K562 (cell line): ENCODE data around the gene AMN1. TPM values are rescaled to one million over a fixed set of nuclear protein-coding genes. Genes with fewer than 3 reads are reported as not detected.

Experiments used
- ATF1 ChIP-seq, 2 experiments: fragments of 450-650 bp in 1 of 2; IDR thresholded peaks; 2 replicates each; pipeline ENCODE4 v1.6.1; 2016; ENCODE audit warnings: missing compliant biosample characterization in 1 of 2, missing genetic modification characterization in 1 of 2
- ATF2 ChIP-seq: sonication (generic); formaldehyde crosslinking; IDR thresholded peaks from 2 replicates; pipeline ENCODE4 v1.8.1; 2022; ENCODE audit warnings: missing genetic modification reagents
- BRD4 ChIP-seq: fragments of 200-600 bp; sonication (generic); IDR thresholded peaks from 2 replicates; pipeline ENCODE4 v1.6.1; 2017; ENCODE audit warnings: inconsistent platforms
- GTF2F1 ChIP-seq: IDR thresholded peaks from 2 replicates; pipeline ENCODE4 v1.6.1; 2011; ENCODE audit warnings: low read depth, low read length, improper control_type of control experiment
- HOXB6 ChIP-seq: fragments of 250-450 bp; sonication (Bioruptor Pico); IDR thresholded peaks from 2 replicates; pipeline ENCODE4 v1.5.1; 2022; ENCODE audit warnings: mild to moderate bottlenecking, borderline replicate concordance
- KDM2B ChIP-seq: fragments of 250-450 bp; sonication (Bioruptor Pico); IDR thresholded peaks from 2 replicates; pipeline ENCODE4 v1.8.0; 2021; ENCODE audit warnings: mild to moderate bottlenecking, moderate library complexity
- MITF ChIP-seq: IDR thresholded peaks from 2 replicates; pipeline ENCODE4 v1.6.1; 2014; ENCODE audit warnings: antibody characterized with exemption
- NKRF ChIP-seq: fragments of 450-650 bp; IDR thresholded peaks from 2 replicates; pipeline ENCODE4 v1.6.1; 2016; ENCODE audit warnings: borderline replicate concordance
- PHB2 ChIP-seq: fragments of 450-650 bp; IDR thresholded peaks from 2 replicates; pipeline ENCODE4 v1.6.1; 2017; ENCODE audit warnings: low read depth
- PRMT5 ChIP-seq: sonication (generic); formaldehyde crosslinking; IDR thresholded peaks from 2 replicates; pipeline ENCODE4 v1.5.0; 2020; ENCODE audit warnings: missing genetic modification reagents
- SIN3B ChIP-seq: fragments of 450-650 bp; IDR thresholded peaks from 2 replicates; pipeline ENCODE4 v1.6.1; 2017; ENCODE audit warnings: low read depth, mild to moderate bottlenecking, moderate library complexity
- TSC22D4 ChIP-seq: fragments of 450-650 bp; IDR thresholded peaks from 2 replicates; pipeline ENCODE4 v1.6.1; 2016; ENCODE audit warnings: missing genetic modification characterization, missing biosample characterization, control low read depth
- ZNF324 ChIP-seq: fragments of 250-450 bp; sonication (Bioruptor Pico); IDR thresholded peaks from 2 replicates; pipeline ENCODE4 v1.4.0; 2020; ENCODE audit warnings: mild to moderate bottlenecking
- ZNF407 ChIP-seq: fragments of 450-650 bp; IDR thresholded peaks from 2 replicates; pipeline ENCODE4 v1.6.1; 2016; ENCODE audit warnings: low read depth
- polyA plus RNA-seq, 8 experiments: library from polyadenylated mRNA; depleted of rRNA in 4 of 8; stranded (reverse) in 5 of 8; unstranded in 3 of 8; fragments of >200 nt; fragmentation: Nextera tagmentation in 2 of 8; fragmentation: Illumina TruSeq in 1 of 8; extraction: Ambion mirVana in 2 of 8; extraction: Trizol in 1 of 8; gene quantifications; 2 replicates each; pipeline versions ENCODE4 v1.2.1 to v1.2.3, GENCODE V29; 2011 to 2014; ENCODE audit warnings: inconsistent platforms in 1 of 8, missing spikeins in 1 of 8
- total RNA-seq, 7 experiments: library from RNA; depleted of rRNA in 6 of 7; stranded (reverse); fragments of >200 nt in 6 of 7; fragmentation: Illumina TruSeq in 2 of 7; extraction: Trizol in 2 of 7; gene quantifications; 2 replicates each; pipeline versions ENCODE4 v1.2.1 to v1.2.3, GENCODE V29; 2011 to 2021; ENCODE audit warnings: low replicate concordance in 1 of 7

Gene AMN1
- total and polyA plus RNA-seq, 9 of the 15 experiments (the other 6 are each of a cell fraction or from before 2014, with no cell fraction given): 5.2 to 27.6 (median 13.0) TPM

- TF ChIP-seq ZNF407: no peak
- TF ChIP-seq HOXB6 (CRISPR knock-in tag): no peak
- no peak for TF ChIP-seq KDM2B (CRISPR knock-in tag)
- no peak for TF ChIP-seq SIN3B
- no peak for TF ChIP-seq BRD4
- TF ChIP-seq PRMT5 (CRISPR knock-in tag): no peak
- TF ChIP-seq GTF2F1: no peak
- TF ChIP-seq PHB2: no peak
- TF ChIP-seq TSC22D4 (tag): no peak
- TF ChIP-seq MITF: peak; percentile 96
- no peak for TF ChIP-seq ATF1 (CRISPR knock-in tag; IDR thresholded peaks at IDR 0.05)
- TF ChIP-seq ATF1 (tag; IDR thresholded peaks at IDR 0.05): peak; percentile 50
- TF ChIP-seq ATF2 (CRISPR knock-in tag): no peak
- no peak for TF ChIP-seq NKRF
- no peak for TF ChIP-seq ZNF324
Observed at GRCh38 chr12:31749024-31749704, 20.3 kb upstream of the AMN1 start (continued).
